Osteoblast (primary cell): ENCODE results near the gene DUSP16. TPM values are rescaled to one million over a fixed set of nuclear protein-coding genes. Genes with fewer than 3 reads are reported as not detected.

Source experiments
- DNase-seq: peaks from one replicate; pipeline ENCODE4 v3.0.0; 2011; ENCODE audit warnings: low spot score, mixed read lengths; ENCODE audit not compliant: insufficient read length; ENCODE audit errors: missing footprints
- H2AFZ ChIP-seq: 2 replicates; pipeline ENCODE4 v1.6.0; 2011; ENCODE audit warnings: mild to moderate bottlenecking, low read length
- H3K27ac ChIP-seq: 2 replicates; pipeline ENCODE4 v1.5.1; 2011; ENCODE audit warnings: mild to moderate bottlenecking, low read depth, low read length, moderate library complexity
- H3K27me3 ChIP-seq: 2 replicates; pipeline ENCODE4 v1.6.0; 2012; ENCODE audit warnings: mild to moderate bottlenecking, control low read depth, inconsistent platforms, low read length, moderate library complexity; ENCODE audit not compliant: insufficient read depth
- H3K36me3 ChIP-seq: 2 replicates; pipeline ENCODE4 v1.5.1; 2011; ENCODE audit warnings: mild to moderate bottlenecking, low read length, control low read depth, moderate library complexity; ENCODE audit not compliant: insufficient read depth
- H3K4me1 ChIP-seq: 2 replicates; pipeline ENCODE4 v1.5.1; 2011; ENCODE audit warnings: mild to moderate bottlenecking, low read length, control low read depth, moderate library complexity; ENCODE audit not compliant: insufficient read depth
- H3K4me2 ChIP-seq: 2 replicates; pipeline ENCODE4 v1.6.0; 2011; ENCODE audit warnings: mild to moderate bottlenecking, low read length; ENCODE audit not compliant: insufficient read depth
- H3K4me3 ChIP-seq: fragments of 200-600 bp; sonication (generic); 3 replicates; pipeline ENCODE4 v1.5.1; 2012; ENCODE audit warnings: mild to moderate bottlenecking, low read length, inconsistent platforms; ENCODE audit not compliant: insufficient read depth
- H3K79me2 ChIP-seq: 2 replicates; pipeline ENCODE4 v1.6.0; 2012; ENCODE audit warnings: mild to moderate bottlenecking, low read length, control low read depth, inconsistent platforms; ENCODE audit not compliant: insufficient read depth
- H3K9me3 ChIP-seq: 2 replicates; pipeline ENCODE4 v1.5.1; 2011; ENCODE audit warnings: low read depth, low read length, control low read depth
- H4K20me1 ChIP-seq: 2 replicates; pipeline ENCODE4 v1.6.0; 2012; ENCODE audit warnings: mild to moderate bottlenecking, low read length, control low read depth; ENCODE audit not compliant: insufficient read depth
- CTCF ChIP-seq: IDR thresholded peaks from 2 replicates; pipeline ENCODE4 v1.5.1; 2011; ENCODE audit warnings: mild to moderate bottlenecking, low read depth, low read length, moderate library complexity; ENCODE audit errors: extremely low read depth
- total RNA-seq: library from RNA; depleted of rRNA; stranded (reverse); fragments of >200 nt; gene quantifications from 2 replicates; pipeline ENCODE4 v1.2.3, GENCODE V29; 2012

DUSP16 gene
- total RNA-seq, 1 donor = 5.1 TPM

GRCh38 chr12:12539028-12539810 is 23.4 kb downstream of the DUSP16 start:
- H3K27ac ChIP-seq = no peak overlapping the region

GRCh38 chr12:12538535-12538934 is 24.1 kb downstream of the DUSP16 start:
- no peaks in the 10 kb centered on the region for H3K4me1 ChIP-seq
- H4K20me1 ChIP-seq = peaks cover 3% of the 10 kb centered on the region
- H3K9me3 ChIP-seq = no peaks in the 10 kb centered on the region
- no peak overlapping the region for H3K4me2 ChIP-seq
- no peak overlapping the region for H3K27ac ChIP-seq
- H3K27me3 ChIP-seq = no peaks in the 10 kb centered on the region
- no peaks in the 10 kb centered on the region for H3K36me3 ChIP-seq
- H3K79me2 ChIP-seq = no peaks in the 10 kb centered on the region
- no peak for TF ChIP-seq CTCF
- no peak overlapping the region for H3K4me3 ChIP-seq
- no peak for DNase-seq
- no peak overlapping the region for H2AFZ ChIP-seq

More at GRCh38 chr12:12539028-12539810, 23.4 kb downstream of the DUSP16 start:
- TF ChIP-seq CTCF = no peak
- Histone ChIP-seq H3K4me1 (no peaks in the 10 kb centered on the region), H3K36me3 (no peaks in the 10 kb centered on the region), H3K79me2 (no peaks in the 10 kb centered on the region), H3K27me3 (no peaks in the 10 kb centered on the region), H4K20me1 (peaks cover 3% of the 10 kb centered on the region), H3K4me3 (no peak overlapping the region), H3K9me3 (no peaks in the 10 kb centered on the region), H3K4me2 (no peak overlapping the region), H2AFZ (no peak overlapping the region)
- DNase-seq = no peak

- H3K4me3 ChIP-seq = no peak overlapping the region
- TF ChIP-seq CTCF = no peak
- peaks cover 3% of the 10 kb centered on the region for H4K20me1 ChIP-seq
- no peak overlapping the region for H3K27ac ChIP-seq
- H3K9me3 ChIP-seq = no peaks in the 10 kb centered on the region
- no peaks in the 10 kb centered on the region for H3K79me2 ChIP-seq
- peak; percentile 17 for DNase-seq
- no peak overlapping the region for H3K4me2 ChIP-seq
- H3K36me3 ChIP-seq = no peaks in the 10 kb centered on the region
- no peaks in the 10 kb centered on the region for H3K27me3 ChIP-seq
- H3K4me1 ChIP-seq = no peaks in the 10 kb centered on the region
- no peak overlapping the region for H2AFZ ChIP-seq
Observed at GRCh38 chr12:12537421-12537820, 25.2 kb downstream of the DUSP16 start.

- DNase-seq = no peak
- H3K79me2 ChIP-seq = no peaks in the 10 kb centered on the region
- no peak overlapping the region for H2AFZ ChIP-seq
- no peaks in the 10 kb centered on the region for H3K9me3 ChIP-seq
- no peak for TF ChIP-seq CTCF
- peaks cover 3% of the 10 kb centered on the region for H4K20me1 ChIP-seq
- no peaks in the 10 kb centered on the region for H3K36me3 ChIP-seq
- H3K4me3 ChIP-seq = no peak overlapping the region
- H3K4me2 ChIP-seq = no peak overlapping the region
- H3K4me1 ChIP-seq = no peaks in the 10 kb centered on the region
- H3K27ac ChIP-seq = no peak overlapping the region
- no peaks in the 10 kb centered on the region for H3K27me3 ChIP-seq
Observed at GRCh38 chr12:12534975-12535374, 27.7 kb downstream of the DUSP16 start.
